Stimulated activated CD4-positive, alpha-beta T cell treated with anti-CD3 and anti-CD28 coated beads, Interleukin-2, amount 100 ng/mL, for 24 hours (primary cell): Measurements from ENCODE around the gene DDR2.
"Not testable (repeated sequence)": the region's sequence is repeated elsewhere in the genome, so short reads cannot be mapped to it uniquely, and the experiment has no call there.

ENCODE experiments used
- DNase-seq, 2 donors: peaks; one replicate each; pipeline ENCODE4 v3.0.0-alpha.2; 2020

Gene DDR2

GRCh38 chr1:162632217-162632666, at the start of gene DDR2:
Gene DDR2 (plus strand): TSS chr1:162632464. CDS start chr1:162719064, 86,600 bp downstream.
- DNase-seq: no peak

DNA sequence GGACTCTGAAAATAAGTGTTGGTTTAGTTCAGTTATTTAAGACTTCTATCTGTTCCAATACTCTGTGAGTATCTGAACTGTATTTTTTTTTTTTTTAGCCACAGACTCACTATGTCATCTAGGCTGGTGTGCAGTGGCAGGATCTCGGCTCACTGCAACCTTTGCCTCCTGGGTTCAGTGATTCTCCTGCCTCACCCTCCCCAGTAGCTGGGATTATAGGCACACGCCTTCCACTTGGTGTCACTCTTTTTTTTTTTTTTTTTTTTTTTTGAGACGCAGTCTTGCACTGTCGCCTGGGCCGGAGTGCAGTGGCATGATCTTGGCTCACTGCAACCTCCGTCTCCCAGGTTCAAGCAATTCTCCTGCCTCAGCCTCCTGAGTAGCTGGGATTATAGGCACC, 49.4 kb upstream of the DDR2 start:
- DNase-seq: not testable (repeated sequence)

- not testable (repeated sequence) for DNase-seq
Observed at GRCh38 chr1:162585101-162585500, 47.2 kb upstream of the DDR2 start.

DNA sequence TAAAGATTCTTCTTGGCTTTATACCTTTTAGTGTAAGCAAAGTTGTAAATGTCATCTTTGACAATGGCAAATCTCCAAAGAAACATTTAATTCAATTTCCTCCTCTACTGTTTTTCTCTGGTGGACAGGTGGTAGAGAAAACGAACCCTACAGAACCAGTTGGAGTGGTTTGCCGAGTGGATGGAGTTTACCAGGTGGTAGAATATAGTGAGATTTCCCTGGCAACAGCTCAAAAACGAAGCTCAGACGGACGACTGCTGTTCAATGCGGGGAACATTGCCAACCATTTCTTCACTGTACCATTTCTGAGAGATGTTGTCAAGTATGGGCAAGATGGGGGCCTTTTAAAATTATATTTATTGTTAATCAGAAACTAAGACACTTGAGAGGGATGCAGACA, 44.9 kb upstream of the DDR2 start:
- no peak for DNase-seq

- DNase-seq: no peak
Observed at GRCh38 chr1:162587761-162588260, 44.5 kb upstream of the DDR2 start.

DNA sequence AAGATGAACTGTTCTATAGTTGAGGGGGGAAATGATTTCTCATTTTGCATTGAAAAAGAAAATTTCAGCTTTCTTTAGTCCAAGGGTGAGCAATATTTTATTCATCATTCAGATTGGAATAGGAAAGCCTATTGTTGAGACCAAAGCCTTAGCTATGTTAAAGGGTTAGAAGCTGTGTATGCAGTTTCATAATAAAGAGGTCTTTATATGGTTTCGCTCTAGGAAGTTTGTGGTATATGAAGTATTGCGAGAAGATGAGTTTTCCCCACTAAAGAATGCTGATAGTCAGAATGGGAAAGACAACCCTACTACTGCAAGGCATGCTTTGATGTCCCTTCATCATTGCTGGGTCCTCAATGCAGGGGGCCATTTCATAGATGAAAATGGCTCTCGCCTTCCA, 42.2 kb upstream of the DDR2 start:
- DNase-seq: no peak

DNA sequence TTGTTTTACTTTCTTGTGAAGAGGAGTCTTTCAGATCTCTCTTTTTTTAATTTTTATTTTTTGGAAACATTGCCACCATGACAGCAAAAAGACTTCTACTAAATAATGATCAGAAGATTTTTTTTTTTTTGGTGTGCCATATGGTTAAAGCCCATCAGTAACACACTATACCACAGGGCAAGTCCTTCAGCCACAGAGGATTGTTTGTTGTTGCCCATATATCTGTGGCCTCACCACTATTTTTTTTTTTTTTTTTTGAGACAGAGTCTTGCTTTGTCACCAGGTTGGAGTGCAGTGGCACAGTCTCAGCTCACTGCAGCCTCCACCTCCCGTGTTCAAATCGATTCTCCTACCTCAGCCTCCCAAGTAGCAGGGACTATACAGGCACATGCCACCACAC, 41.6 kb upstream of the DDR2 start:
- DNase-seq: no peak

DNA sequence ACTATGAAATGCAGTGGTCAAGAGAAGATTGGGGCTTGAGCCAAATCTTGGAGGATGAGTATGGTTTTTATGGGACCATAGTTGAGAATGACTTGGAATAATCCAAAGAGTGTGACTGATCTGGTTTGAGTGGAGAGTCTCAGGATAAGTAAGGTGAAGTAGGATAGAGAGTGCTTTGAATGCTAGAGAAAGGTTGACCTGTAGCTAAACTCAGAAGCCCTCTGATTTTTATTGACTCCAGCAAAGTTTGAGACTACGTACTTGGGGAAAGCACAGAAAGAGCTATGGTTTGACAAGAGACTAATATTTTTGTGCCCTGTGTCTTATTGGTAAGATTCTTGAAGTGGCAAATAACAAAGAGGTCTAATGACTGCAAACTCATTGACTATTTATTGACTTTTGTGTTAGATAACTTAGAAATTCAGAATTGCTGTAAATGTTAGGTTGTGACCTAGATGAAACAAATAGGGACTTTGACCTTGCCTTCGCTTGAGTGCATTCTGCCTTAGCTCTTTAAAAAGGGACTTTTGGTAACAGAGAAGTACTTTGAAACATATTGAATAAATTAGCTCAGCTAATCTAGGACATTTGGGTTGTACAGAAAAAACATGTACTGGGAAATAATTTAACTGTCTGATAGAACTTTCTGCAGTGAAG, 35.6 kb upstream of the DDR2 start:
- no peak for DNase-seq

GRCh38 chr1:162599451-162599850, 32.8 kb upstream of the DDR2 start:
- DNase-seq: no peak

GRCh38 chr1:162603117-162603516, 29.1 kb upstream of the DDR2 start:
- not testable (repeated sequence) for DNase-seq

DNA sequence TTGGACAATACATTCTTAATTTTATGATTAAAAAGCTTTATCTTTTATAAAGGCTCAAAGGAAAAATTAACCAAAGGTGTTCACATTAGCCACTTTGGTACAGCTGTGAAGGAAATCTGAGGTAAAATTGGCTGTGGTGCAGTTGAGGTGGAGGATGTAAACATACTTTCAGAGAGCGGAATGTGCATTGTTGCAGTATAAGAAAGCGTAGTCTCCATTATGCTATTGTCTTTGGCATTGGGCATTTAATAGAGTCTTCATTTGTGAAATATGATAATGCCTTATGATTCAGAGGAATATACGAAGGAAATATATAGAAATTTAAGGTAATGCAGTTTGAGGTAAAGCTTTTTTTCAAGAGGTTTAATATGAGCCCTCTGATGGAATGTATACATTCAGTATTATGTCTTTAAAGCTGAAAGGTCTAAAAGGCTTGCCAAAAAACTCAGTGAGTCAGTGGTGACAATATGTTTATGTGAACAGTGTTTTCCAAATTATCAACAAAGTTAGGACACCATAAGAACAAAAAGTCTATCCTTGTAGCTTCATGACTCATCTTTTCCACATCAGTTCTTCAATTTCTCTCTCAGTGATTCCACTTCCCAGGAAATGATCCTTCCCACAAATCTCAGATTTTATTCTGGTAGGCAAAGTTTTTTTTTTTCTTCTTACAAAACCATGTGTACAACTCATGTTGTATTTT, 26.9 kb upstream of the DDR2 start:
- DNase-seq: no peak

GRCh38 chr1:162609306-162609705, 23.0 kb upstream of the DDR2 start:
- no peak for DNase-seq

GRCh38 chr1:162612606-162613400, 19.5 kb upstream of the DDR2 start:
- no peak for DNase-seq

GRCh38 chr1:162616848-162617247, 15.4 kb upstream of the DDR2 start:
- DNase-seq: no peak

DNA sequence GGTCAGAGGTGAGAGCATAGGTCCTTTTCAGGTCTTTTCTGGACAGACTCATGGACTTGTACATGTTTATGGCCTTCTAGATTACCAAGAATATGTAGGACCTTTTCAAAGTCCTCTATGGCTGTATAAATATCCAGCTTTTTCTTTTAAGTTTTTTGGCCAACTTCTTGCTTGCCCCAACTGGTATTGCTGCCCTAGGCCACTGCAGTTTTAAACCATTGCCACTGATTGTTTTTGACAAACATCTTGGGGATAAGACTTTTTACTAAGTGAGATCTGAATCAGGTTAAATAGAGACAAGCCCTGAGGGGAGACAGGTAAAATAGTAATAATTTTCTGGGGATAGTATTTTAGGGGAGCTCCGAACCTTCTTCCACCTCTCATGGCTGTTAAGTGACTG, 14.8 kb upstream of the DDR2 start:
- DNase-seq: no peak

DNA sequence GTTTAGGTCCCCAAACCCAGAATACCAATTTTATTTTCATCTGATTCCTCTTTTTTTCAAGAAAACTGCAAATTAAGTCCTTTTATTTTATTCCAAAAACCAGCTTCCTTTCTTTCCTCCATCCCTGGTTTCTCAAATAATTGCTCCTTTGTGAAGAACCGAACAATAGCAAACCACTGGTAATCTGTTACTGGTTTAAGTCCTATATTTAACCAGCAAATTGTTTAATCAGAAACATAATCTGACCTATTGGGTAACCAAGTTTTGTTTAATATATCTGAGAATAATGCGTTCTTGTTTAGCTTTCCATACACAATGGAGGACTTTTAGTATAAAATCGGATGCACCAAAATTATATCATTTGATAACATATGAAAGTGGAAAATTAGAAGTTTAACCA, 13.2 kb upstream of the DDR2 start:
- DNase-seq: no peak

DNA sequence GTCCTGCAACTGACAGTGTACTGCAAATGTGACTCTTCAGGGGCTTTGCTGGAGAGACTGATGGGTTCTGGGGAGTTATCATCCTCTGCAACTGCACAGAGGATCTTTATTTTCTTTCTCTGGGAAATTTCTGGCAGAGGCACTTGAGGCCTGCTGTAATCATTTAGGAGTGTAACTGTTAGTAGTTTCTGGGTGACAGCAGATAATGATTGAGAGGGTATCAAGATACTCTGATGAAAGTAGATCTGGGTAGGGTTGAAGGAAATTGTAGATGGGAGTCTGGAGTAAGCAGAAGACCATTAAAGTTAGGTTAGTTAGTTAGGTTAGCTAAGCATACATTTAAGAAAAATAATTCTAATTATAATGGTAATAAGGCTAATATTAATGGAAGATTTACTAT, 11.0 kb upstream of the DDR2 start:
- DNase-seq: no peak

- DNase-seq: no peak
Observed at GRCh38 chr1:162625679-162626078, 6.6 kb upstream of the DDR2 start.

DNA sequence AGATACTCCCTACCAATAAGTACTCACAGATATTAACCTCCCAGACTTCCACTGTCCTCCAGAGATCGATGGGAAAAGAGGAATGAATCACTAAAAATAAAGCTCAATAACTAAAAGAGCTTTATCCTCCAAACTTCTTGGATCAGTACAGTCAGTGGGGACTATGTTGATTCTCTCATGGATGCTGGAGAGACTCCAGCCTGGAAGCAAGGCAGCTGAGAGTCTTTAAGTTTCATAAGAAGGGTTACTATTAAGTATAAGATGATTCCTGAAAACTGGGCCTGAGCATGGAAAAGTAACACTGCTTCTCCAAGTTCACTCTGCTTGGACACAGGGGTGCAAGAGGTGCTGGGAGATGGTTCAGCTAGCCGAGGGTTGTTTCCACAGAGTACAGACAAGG, 6.2 kb upstream of the DDR2 start:
- DNase-seq: no peak

DNA sequence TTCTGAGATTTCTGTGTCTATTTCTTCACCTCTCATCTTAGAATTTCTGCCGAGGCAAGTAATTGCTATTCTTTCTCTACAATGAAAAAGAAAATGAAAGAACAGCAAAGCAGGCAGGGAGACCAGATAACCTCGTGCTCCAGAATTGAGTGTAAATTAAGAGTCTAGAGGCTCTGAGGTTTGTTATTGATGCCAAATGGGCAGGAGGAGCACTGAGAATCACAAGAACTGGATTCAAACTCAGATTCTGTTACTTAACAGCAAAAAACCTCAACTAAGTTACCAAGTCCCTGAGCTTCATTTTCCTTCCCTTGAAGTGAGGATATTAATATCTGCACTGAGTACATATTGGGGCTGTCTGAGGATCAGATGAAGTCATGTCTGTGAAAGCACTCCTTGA, 5.5 kb upstream of the DDR2 start:
- no peak for DNase-seq

DNA sequence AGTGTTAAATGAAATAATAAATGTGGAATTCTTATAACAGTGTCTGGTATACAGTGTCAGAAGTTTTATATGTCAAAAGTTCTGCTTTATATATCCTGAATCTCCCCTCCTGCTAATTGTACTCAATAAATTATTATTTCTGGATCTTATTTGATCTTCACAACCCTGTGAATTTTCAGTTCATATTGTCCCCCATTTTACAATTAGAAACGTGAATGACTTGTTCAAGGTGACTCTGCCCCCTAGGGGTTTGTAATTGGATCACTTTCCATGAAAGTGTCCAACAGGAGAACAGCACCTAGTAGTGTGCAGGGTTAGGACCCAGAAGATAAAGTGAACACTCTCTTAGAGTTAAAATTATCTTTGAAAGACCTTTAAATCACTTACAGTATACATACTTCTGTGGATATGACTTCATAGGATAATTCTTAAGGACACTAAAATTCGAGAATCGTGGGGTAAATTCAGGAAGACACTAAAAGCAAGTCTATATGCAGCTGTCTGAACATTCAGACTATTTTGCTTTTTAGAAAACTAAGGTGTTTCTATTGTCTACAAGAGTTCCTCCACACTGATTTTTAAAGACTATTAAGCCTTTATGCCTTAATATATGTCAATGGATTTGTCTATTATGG, 4.5 kb upstream of the DDR2 start:
- DNase-seq: no peak

DNA sequence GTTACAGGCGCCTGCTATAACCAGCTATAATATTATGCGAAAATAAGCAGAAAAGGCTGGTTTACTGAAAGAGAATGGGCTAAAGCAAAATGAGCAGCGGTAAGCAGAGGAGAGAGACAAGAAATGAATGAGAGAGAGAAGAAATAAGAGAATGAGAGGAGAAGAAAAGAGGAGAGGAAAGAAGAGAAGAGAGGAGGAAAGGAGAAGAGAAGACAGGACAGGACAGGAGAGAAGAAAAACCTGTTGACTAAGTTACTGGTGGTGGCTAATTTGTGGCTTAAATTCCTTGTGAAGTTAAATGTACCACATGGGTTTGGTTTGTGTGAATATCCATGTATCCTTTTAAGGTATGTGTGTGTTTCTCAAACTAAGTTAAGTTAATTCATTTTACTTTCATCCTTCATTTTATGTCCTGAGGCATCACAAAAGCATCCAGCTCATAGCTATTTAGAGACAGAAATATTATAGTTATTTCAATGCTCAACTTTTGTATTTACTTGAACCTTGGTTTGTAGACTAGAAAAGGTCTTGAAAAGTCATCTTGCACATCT, 3.1 kb upstream of the DDR2 start:
- DNase-seq: no peak

GRCh38 chr1:162629651-162630050, 2.6 kb upstream of the DDR2 start:
- no peak for DNase-seq
